Measurements from ENCODE around the gene C1orf232. TPM values are rescaled to one million over a fixed set of nuclear protein-coding genes. Genes with fewer than 3 reads are reported as not detected.

Gene C1orf232
- total and polyA plus RNA-seq, 9 of the 15 experiments (the other 6 are each of a cell fraction or from before 2014, with no cell fraction given), result not detected

DNA sequence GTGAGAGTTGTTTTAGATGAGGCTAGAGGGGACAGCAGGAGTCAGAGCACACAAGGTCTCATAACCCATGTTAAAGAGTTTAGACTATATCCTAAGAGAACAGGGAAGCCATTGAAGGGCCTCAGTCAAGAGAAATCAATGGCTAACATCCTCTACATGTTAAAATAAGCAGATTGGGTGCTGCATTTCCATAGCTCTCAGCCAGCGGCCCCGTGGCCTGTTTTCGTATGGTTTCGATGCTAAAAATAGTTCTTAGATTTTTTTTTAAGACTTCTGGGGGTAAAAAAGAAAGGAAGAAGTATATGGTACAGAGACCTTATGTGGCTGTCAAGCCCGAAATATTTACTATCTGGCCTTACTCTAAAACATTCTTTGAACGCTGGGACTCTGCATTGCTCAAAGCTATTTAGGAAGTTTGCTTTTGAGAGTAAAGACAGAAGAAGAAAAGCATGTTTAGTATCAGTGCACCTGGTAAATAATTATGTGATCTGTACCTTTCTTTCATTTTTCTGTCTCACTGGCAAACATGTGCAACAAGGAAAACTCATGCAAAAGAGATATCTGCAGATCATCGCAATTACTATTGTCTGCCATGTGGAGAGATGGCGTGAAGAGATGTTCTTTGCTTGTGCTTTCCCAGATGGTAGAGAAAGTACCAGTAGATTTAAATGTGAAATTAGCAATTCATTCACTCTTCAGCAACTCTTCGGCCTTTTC is 48.7 kb downstream of the C1orf232 start (continued):
- TF ChIP-seq, protein P1, sequence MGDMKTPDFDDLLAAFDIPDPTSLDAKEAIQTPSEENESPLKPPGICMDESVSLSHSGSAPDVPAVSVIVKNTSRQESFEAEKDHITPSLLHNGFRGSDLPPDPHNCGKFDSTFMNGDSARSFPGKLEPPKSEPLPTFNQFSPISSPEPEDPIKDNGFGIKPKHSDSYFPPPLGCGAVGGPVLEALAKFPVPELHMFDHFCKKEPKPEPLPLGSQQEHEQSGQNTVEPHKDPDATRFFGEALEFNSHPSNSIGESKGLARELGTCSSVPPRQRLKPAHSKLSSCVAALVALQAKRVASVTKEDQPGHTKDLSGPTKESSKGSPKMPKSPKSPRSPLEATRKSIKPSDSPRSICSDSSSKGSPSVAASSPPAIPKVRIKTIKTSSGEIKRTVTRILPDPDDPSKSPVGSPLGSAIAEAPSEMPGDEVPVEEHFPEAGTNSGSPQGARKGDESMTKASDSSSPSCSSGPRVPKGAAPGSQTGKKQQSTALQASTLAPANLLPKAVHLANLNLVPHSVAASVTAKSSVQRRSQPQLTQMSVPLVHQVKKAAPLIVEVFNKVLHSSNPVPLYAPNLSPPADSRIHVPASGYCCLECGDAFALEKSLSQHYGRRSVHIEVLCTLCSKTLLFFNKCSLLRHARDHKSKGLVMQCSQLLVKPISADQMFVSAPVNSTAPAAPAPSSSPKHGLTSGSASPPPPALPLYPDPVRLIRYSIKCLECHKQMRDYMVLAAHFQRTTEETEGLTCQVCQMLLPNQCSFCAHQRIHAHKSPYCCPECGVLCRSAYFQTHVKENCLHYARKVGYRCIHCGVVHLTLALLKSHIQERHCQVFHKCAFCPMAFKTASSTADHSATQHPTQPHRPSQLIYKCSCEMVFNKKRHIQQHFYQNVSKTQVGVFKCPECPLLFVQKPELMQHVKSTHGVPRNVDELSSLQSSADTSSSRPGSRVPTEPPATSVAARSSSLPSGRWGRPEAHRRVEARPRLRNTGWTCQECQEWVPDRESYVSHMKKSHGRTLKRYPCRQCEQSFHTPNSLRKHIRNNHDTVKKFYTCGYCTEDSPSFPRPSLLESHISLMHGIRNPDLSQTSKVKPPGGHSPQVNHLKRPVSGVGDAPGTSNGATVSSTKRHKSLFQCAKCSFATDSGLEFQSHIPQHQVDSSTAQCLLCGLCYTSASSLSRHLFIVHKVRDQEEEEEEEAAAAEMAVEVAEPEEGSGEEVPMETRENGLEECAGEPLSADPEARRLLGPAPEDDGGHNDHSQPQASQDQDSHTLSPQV (IDR thresholded peaks at IDR 0.05), result 0 out of 2 replicates have a peak, but pooled peaks have one; percentile 60
- no peak for TF ChIP-seq ZNF668 (CRISPR knock-in tag; IDR thresholded peaks at IDR 0.05)
- no peak for TF ChIP-seq RBM39 (optimal IDR thresholded peaks at IDR 0.05; ENCODE audit: low read depth, low read length)
- TF ChIP-seq SUPT5H (IDR thresholded peaks at IDR 0.05), result peak; percentile 39; the same call in 1 of the 2 replicates
- no peak for TF ChIP-seq DMBX1 (CRISPR knock-in tag; IDR thresholded peaks at IDR 0.05; ENCODE audit: borderline replicate concordance)
- TF ChIP-seq, protein P2, sequence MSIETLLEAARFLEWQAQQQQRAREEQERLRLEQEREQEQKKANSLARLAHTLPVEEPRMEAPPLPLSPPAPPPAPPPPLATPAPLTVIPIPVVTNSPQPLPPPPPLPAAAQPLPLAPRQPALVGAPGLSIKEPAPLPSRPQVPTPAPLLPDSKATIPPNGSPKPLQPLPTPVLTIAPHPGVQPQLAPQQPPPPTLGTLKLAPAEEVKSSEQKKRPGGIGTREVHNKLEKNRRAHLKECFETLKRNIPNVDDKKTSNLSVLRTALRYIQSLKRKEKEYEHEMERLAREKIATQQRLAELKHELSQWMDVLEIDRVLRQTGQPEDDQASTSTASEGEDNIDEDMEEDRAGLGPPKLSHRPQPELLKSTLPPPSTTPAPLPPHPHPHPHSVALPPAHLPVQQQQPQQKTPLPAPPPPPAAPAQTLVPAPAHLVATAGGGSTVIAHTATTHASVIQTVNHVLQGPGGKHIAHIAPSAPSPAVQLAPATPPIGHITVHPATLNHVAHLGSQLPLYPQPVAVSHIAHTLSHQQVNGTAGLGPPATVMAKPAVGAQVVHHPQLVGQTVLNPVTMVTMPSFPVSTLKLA (conservative IDR thresholded peaks at IDR 0.05), result no peak
- TF ChIP-seq ZNF75A (CRISPR knock-in tag; IDR thresholded peaks at IDR 0.05), result no peak
- TF ChIP-seq POLR2G (IDR thresholded peaks at IDR 0.05; ENCODE audit: low read depth, low read length), result 0 out of 2 replicates have a peak, but pooled peaks have one; percentile 4
- no peak for TF ChIP-seq ZNF146 (CRISPR knock-in tag; IDR thresholded peaks at IDR 0.05; ENCODE audit: unreplicated experiment)
- TF ChIP-seq, protein P3, sequence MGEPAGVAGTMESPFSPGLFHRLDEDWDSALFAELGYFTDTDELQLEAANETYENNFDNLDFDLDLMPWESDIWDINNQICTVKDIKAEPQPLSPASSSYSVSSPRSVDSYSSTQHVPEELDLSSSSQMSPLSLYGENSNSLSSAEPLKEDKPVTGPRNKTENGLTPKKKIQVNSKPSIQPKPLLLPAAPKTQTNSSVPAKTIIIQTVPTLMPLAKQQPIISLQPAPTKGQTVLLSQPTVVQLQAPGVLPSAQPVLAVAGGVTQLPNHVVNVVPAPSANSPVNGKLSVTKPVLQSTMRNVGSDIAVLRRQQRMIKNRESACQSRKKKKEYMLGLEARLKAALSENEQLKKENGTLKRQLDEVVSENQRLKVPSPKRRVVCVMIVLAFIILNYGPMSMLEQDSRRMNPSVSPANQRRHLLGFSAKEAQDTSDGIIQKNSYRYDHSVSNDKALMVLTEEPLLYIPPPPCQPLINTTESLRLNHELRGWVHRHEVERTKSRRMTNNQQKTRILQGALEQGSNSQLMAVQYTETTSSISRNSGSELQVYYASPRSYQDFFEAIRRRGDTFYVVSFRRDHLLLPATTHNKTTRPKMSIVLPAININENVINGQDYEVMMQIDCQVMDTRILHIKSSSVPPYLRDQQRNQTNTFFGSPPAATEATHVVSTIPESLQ (CRISPR knock-in tag; IDR thresholded peaks at IDR 0.05), result no peak
- no peak for TF ChIP-seq DACH1 (IDR thresholded peaks at IDR 0.05; ENCODE audit: partially characterized antibody)
- TF ChIP-seq HMGN3 (IDR thresholded peaks at IDR 0.05; ENCODE audit: borderline replicate concordance, extremely low read depth, insufficient read length, low read depth, low read length), result no peak
- no peak for TF ChIP-seq XRCC4 (IDR thresholded peaks at IDR 0.05; ENCODE audit: extremely low read depth, insufficient read depth, insufficient read length)
- no peak for TF ChIP-seq NR2C2 (CRISPR knock-in tag; IDR thresholded peaks at IDR 0.05)
- no peak for TF ChIP-seq NR2C2 (tag; IDR thresholded peaks at IDR 0.05)
- TF ChIP-seq, protein P4, sequence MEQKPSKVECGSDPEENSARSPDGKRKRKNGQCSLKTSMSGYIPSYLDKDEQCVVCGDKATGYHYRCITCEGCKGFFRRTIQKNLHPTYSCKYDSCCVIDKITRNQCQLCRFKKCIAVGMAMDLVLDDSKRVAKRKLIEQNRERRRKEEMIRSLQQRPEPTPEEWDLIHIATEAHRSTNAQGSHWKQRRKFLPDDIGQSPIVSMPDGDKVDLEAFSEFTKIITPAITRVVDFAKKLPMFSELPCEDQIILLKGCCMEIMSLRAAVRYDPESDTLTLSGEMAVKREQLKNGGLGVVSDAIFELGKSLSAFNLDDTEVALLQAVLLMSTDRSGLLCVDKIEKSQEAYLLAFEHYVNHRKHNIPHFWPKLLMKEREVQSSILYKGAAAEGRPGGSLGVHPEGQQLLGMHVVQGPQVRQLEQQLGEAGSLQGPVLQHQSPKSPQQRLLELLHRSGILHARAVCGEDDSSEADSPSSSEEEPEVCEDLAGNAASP (IDR thresholded peaks at IDR 0.05), result no peak
- no peak for TF ChIP-seq DPF2 (IDR thresholded peaks at IDR 0.05)
- TF ChIP-seq, protein P5, sequence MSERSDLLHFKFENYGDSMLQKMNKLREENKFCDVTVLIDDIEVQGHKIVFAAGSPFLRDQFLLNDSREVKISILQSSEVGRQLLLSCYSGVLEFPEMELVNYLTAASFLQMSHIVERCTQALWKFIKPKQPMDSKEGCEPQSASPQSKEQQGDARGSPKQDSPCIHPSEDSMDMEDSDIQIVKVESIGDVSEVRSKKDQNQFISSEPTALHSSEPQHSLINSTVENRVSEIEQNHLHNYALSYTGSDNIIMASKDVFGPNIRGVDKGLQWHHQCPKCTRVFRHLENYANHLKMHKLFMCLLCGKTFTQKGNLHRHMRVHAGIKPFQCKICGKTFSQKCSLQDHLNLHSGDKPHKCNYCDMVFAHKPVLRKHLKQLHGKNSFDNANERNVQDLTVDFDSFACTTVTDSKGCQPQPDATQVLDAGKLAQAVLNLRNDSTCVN (CRISPR knock-in tag; IDR thresholded peaks at IDR 0.05), result no peak
